Dedifferentiated amniotic fluid mesenchymal stem cell (primary cell): ENCODE measurements around the gene HIVEP2.

Experiments used
- DNase-seq: peaks from one replicate; pipeline ENCODE4 v3.0.0-alpha.2; 2016; ENCODE audit errors: extremely low spot score

Gene HIVEP2

DNA sequence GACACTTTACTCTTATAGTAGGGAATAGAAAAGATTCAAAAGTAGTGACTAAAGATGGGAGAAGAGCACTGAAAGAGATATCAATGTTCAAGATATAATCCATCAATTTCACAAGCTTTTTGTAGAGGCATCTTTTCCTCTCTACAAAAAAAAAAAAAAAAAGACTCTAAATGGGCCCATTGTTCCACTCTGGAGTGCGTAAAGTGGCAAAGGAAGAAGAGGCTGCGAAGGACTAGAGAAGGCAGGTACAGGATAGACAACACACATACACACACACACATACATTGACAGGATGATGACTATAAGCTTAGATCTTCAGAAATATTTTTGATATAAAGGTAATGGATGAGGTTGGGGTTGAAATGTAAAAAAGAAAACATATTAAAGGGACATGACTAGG, 157.6 kb downstream of the HIVEP2 start:
- DNase-seq = no peak

DNA sequence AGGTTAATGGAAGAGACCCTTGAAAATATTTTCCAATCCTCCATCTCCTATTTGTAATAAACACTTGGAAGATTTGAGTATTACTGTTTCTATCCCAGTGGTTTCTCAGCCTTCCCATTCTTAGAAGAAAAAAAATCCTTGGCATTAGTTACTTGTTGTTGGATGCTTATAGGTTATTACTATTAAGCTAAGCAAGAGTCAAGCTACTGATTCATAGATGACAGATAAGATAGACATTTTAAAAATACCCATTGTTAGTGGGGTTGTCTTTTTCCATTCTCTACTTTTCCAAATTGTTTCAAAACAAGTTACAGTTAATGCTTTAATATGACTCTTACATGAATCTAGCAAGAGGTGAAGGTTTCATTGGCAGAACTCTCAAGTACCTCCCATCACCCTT, 158.5 kb downstream of the HIVEP2 start:
- DNase-seq = no peak

DNA sequence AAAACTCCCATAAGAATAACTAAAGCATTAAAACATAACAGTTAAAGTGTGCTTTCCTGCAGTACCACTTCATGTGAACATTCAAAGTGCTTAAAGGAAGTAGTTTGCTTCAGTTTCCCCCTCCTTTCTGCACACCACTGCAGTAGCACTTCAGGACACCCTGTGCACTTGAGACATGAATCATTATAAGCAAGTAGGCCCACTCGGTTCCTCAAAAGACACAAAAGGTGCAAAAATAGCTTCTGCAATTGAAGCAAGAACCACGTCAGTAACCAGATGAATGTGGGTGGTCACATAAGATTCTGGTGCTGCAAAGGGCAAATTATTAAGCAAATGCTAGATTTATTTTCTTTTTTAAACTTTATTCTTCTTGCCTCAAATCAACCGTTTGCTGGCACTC, 160.6 kb downstream of the HIVEP2 start:
- DNase-seq = no peak

DNA sequence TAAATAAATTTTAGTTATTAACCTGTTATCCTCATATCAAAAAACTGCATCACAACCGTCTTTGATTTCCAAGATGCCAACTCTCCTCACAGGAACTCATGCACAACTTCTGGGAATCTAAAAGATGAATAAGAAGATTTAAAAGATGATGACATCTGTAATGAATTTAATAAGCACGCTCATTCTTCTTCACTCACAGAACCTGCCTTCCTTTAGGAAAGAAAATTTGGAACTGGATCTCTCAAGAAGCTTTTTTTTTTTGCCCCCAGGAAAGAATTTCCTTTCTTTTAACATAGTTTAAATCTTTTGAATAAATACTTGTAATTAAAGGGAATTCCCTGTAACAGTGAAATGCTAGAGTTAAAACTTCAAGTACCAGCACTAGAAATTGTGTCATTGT, 161.5 kb downstream of the HIVEP2 start:
- DNase-seq = peak; percentile 18

DNA sequence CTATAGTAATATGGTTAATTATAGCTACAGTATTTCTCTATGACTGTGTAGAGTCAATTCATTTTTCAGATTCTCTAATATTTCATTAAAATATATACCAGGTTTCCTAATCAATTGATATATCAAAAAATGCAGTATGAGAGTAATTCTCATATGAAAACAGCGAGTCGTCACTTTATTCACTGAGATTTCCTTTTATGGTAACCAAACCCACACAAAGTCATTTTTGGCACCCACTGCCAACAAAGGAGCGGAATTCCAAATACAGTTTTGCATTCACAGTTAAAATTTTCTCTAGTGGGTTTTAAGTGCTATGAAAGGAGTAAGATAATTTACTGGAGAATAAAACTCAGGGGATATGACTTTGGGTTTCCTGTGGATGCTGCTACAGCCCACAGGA, 163.8 kb downstream of the HIVEP2 start:
- no peak for DNase-seq

DNA sequence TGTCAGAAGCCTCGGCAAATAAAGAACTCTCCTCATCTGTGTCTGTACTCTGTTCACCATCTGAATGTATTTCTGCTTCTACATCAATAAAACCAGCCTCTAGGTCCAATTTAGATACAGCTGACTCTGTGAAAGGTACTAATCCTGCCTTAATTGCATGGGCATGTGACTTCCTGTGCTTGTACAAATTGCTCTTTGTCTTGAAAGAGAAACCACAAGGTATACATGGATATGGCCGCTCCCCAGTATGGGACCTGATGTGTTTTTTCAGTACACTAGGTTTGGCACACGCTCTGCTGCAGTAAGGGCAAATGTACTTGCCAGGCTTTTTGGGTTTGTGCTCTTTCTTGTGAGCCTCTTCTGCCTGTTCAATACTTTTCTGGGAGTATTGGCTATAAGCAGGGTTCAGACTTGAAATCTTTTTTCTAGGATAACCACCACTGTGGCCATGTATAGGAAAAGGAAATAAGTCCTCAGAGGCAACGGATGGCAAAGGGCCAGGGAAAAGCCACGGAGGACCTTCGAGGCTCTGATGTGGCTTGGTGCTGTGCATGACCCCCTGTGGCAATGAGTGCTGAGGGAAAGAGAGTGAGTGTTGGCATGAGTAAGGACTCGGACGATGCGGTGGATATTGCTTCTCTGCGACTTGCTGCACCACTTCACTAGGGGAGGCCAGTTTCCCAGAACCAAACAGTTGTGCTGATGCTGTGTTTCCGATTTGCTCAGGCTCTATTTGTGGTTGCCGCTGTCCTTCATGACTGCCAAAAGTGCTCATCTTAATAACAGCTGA, 170.9 kb downstream of the HIVEP2 start:
- no peak for DNase-seq

DNA sequence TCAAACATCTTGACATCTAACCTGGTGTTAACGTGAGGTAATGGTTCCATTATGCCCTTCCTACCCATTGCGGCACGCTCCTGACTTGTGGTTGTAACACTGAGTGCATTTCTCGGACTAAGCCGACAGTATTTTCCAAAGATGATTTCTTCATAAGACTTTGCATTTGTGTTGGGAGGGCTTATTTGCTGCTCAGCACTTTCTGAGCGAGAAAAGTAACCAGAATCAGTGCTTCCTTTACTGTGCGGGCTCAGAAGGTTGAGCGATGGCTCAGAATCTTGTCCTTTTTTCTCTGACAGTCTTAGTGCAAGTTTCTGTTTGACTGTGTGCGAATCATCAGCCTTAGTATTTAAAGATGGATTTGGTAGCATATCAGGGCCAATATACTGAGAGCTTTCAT, 171.7 kb downstream of the HIVEP2 start:
- DNase-seq = no peak

DNA sequence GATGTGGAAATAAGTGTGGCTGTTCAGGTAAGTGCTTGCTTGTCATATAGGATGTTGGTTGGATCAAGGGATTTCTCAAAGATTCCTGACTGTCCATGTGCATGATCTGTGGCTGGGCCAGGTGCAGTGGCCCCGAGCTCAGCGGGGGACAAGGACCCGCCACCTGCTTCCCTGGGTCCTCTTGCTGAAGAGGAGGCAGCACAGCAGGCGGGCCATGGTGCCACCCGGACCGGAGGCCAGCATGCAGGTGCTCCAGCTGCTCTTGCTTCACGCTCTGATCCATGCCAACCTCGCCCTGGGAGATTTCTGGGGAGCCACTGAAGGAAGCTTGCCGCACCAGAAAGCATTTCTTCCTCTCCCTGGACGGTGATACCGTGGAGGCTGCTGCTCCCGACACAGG, 173.8 kb downstream of the HIVEP2 start:
- DNase-seq = no peak

DNA sequence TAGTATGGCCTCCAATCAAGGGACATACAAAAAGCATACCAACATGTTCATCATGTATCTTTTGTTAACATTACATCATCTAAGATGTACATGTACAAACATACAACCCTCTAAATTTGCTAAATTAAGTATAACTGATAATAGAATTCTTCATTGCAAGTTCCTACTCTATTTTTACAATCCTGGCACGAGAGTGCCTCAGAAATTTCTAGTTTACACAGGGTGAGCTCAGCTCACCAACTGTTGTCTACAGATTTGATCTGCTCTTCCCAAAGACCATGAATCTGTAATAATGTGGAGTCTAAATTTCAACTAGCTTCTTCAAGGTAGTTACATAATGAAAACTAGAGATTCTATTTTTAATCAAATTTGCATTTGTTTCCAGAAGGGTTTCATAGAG, 179.7 kb downstream of the HIVEP2 start:
- no peak for DNase-seq

DNA sequence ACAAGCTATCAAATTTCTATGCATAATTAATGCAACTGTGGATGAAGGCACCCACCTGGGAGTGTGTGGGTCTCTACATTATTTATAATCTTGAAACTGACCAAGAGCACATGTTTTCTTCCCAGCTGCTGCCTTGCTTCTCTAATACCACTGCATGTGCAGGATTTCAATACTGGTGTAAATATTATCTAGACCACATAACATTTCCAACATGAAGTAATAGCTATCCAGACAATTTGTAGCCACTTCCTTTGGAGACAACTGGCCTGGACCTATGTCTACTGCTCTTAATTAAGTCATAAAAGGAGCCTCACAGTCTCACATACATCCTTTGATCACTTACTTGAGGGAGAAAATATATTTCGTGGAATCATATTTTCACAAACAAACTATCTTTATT, 180.7 kb downstream of the HIVEP2 start:
- DNase-seq = no peak

DNA sequence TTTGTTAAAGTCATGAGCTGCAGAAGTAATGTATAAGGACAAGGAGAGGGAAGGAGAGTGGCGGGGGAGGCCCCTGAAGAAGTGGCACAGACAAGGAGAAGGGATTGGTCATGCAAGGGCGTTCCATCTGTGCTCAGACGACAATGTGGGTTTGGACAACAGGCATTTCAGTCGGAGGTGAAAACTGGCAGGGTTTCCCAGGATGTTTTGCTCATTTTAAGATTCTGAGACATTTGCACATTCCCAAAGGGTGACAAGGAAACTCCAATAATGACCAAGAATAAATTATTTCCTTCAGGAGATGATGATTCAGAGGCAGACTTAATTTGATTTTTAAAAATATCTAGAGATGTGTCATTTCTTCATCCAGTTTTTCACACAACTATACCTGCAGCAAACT, 181.8 kb downstream of the HIVEP2 start:
- no peak for DNase-seq

DNA sequence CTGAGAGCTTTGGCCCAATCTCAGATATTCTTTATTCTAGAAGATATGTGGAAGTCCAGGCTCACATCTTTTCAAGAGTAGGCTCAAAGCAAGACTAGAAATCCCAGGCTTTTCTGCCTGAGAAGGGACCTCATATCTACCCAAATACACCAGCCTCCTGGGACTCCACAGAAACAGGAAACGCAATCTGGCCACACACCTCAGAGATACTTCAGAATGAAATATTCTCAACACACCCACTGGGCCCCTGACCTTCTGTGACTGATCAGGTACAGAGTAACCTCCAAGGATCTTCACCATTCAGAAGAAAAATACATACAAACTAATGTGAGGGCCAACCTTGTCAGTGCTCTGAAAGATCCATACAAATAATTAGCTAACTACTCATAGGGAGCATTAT, 183.2 kb downstream of the HIVEP2 start:
- no peak for DNase-seq

DNA sequence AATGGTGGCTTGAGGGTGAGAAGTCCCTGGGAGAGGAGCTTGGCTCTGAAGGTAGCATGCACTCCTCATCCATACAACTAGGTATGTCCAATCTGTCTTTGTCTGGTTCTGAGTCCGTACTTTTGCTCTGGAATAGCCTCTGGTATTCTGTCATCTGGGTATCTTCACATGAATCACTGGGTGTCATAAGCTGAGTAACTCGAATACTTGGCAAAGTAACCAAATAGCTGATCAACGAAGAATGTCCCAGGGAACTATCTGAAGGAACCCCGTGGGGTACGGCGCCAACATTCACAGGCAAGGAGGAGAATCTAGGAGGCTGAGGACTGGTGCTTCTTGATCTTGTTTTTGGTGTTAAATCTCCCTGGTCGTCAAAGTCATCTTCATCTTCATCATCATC, 184.8 kb downstream of the HIVEP2 start:
- no peak for DNase-seq

DNA sequence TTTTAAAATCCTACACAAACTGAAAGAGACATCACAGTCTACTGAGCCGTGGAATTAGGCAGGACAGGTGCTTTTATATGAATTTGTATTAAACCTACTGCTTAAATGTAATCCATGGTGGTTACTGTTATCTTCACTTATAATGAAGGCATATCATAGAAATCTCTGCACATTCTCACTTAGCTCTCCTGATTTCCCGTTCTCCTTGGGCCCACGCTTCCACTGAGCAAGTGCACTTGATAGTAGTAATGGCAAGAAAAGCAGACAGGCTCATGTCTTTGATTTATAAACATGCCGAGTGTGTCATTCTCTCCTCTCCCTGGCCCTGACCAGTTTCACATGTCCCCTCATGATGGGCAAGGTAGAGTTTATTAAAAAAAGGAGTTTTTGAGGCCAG, 186.3 kb downstream of the HIVEP2 start:
- DNase-seq = no peak

DNA sequence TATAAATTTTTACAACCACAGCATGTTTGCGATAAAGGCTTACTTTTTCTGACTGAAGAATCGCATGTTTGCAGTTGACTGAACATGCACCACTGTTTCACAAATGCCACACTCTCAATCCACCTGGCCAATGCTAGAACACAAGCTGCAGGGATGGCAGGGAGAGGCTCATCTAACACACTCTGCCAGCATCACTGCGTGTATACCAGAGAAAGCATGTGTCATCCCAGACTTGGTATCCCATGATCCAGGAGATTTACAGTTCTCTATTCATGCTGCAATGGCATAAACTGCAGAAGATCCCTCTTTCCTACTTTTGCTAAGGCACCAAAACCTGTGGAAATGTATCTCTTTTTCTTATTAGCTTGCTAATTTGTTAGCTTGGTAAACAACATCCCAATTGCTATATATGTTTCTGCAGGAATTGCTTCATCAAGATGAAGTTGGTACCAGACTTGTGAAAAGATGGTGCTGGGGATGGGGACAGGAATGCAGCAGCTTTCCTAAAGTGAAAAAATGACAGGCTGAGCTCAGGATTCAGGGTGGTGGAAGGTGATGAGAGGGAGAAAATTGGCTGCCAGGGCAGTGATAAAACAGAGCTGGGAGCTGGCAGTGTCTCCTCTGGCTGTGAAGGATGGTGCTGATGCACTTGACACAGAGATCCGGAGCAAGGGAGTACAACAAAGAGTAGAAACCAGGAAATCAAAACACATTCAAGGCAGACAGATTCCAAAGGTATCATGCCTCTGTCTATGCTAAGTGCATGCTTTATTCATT, 186.9 kb downstream of the HIVEP2 start:
- DNase-seq = no peak

DNA sequence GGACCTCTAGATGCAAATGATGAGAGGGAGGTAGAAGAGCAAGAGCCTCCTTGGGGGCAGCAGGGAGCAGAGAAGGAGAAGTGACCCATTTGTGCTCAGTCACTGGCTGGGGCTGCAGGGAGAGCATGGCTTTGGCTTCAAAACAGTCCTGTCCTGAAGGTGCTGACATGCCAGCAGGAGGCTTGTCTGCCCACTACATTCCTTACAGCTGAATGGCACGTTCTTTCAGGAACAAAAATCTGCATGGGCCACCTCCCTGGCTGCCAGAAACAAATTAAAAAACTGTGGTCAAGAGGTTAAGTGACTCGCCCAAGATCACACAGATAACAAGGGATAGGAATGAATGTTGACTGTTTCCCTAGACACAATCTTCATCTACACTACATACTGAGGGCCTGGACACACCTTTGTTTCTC, 188.8 kb downstream of the HIVEP2 start:
- no peak for DNase-seq

DNA sequence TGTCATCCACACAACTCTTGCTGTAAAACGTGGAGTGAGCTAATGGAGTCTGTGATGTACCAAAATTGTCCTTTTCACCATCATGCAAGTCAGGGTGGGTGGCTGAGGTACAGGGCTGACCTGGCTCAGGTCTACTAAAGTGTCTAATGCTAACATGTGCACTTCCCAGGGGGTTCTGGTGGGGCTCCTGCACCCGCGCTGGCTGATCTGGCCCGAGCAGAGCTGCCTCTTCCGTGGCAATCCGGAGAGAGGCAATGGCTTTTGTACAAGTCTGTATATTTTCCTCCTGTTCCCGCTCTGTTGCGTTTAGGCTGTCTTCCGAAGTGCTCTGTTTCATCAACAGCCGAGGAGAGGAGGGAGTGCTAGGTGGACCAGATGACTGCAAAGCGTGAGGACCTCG, 191.8 kb downstream of the HIVEP2 start:
- no peak for DNase-seq

DNA sequence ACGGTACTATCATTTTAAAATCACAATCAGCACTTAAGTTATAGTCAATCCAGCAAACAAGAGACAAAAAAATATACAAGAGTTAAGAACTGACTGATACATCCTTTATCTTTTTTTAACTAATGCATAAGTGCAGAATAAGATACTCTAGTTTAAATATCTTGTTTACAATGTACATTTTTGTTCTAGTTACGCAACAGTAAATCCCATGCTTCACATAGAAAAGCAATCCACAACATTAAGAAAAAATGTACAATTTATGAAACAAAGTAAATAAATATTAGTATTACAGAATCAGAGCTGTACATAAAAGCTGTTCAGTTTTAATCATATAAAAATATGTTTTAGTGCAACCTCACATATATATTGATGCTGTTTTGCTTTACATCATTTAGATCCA, 192.6 kb downstream of the HIVEP2 start:
- no peak for DNase-seq

DNA sequence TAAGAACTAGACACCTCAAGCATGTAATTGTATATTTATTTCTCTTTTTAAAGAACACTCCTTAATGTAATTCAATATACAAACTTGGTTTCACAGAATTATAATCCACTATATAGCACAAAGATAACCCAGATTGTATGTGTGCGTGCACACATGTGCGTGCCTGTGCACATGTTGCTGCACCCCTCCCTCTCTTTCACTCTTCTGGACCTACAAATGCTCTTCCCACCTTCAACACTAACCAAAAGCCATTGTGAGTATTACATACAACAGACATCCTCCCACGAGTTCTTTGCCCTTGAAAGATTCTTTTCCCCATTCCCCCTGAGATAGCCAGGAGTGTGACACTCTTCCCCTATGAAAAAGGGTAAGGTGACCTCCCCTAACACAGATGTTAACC, 193.5 kb downstream of the HIVEP2 start:
- DNase-seq = no peak

DNA sequence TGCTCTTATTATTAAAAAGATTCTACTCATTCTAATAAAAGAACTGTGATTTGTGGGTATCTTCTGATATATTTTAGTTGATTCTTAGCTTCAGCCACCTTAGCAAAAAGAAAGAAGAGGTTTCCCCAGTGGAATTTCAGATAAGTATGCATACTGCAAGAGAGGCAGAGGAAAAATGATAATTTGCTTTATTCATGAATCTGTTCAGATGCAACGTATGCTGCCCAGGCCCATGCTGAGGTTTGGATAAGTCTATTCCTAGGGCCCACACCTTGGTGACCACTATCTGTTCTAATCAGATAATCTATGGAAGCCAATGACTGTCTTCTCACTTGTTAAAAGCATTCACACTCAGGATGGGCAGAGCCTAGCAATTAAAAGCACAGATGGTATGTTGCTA, 194.0 kb downstream of the HIVEP2 start:
- DNase-seq = no peak

DNA sequence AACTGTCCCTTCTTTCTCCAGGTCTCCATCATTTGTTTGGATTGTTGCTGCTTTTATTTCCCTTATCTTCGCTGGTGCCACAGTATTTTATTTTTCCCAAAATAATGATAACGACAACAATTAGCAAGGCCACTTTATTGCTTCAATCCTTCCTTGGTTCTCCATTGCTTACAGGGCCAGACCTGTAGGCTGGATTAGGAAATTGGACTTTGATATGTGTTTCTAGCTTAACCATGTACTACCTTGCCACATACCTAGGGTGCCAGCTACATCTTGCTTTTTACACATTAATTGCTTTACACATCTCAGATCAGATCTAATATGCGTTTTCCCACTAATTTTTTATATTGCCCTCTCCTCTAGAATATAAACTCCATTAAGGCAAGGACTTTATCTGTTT, 195.4 kb downstream of the HIVEP2 start:
- DNase-seq = no peak

DNA sequence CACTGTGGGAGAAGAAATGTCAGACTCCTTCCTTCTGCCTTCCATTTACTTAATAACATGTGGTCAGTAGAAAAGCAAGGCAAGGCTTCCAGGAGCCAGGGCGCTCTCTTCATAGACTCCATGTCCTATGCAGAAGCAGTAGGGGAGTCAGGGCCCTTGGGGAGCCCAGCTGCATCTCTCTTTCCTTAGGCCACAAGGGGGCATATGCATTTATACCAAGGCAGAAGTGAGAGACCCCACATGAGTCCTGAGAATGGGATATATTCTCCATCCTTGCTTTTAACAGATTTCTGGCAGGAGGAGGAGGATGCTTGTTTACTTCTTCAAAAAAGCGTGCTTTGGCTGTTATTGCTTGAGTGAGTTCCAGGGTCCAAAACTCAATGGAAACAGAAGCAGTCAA, 198.5 kb downstream of the HIVEP2 start:
- DNase-seq = no peak

DNA sequence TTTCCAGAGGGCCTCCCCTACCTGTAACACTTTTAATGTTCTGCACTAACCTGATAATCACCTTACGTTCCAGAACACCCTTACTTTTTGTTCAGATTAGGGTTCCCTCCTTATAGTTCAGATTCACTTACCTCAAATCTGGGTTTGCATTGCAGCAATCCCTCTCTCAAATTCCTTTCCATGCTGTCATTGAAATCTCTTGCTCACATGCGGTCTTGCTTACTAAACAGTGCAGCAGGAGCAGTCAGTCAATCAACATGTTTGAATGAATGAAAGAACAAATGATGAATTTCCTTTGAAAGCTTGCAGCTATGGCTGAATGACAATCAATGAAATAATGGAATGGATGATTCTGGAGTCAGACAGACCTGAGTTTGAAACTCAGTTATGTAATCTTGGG, 200.1 kb downstream of the HIVEP2 start:
- no peak for DNase-seq

DNA sequence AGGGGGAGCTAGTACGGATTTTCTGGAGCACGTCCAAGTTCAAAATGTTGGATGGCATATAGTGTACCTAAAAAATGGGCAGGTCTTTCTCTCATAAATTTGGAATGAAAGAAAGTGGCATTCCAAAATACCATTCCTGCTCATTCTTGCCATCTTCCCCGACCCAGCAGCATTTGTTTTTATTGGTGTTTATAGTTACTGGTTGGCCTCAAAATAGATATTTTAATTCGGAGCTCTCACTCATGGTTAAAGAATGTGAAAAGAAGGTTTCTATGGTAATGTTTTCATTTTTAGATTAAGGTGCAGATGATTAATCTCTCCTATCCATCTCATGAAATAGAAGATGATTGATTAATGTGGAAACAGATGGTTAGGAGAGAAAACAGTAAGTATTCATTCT, 204.5 kb downstream of the HIVEP2 start:
- DNase-seq = no peak
